GM19043 (cell line): ENCODE results near the gene PSEN1.

ENCODE experiments used
- ATAC-seq: cut with Tn5 transposase; IDR thresholded peaks from one replicate; pipeline ENCODE4 v1.9.1; 2021; ENCODE audit warnings: low read depth; ENCODE audit not compliant: unreplicated experiment

PSEN1 gene

GRCh38 chr14:73237786-73238423 is 101.6 kb downstream of the PSEN1 start:
- ATAC-seq: no peak

DNA sequence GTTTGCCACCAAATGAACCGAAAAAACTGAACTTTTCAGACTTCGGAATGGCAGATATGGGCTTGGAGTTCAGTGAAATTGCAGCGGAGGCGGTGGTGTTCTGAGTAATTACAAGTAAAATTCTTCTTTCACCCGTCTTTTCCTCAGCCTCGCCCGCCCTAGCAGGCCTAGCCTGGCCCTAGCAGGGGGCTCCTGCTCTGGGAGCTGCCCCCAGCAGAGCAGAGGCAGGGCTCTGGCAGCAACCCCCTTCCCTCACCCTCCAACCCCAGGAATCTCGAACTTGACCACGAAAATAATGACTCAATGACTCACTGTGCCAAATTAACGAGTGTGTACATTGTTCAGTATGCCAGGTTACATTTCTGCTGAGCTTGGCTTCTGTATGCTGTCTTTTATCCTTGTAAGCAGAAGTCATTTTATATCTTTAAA is 102.1 kb downstream of the PSEN1 start:
- no peak for ATAC-seq

GRCh38 chr14:73238941-73239340 is 102.6 kb downstream of the PSEN1 start:
- ATAC-seq: no peak

DNA sequence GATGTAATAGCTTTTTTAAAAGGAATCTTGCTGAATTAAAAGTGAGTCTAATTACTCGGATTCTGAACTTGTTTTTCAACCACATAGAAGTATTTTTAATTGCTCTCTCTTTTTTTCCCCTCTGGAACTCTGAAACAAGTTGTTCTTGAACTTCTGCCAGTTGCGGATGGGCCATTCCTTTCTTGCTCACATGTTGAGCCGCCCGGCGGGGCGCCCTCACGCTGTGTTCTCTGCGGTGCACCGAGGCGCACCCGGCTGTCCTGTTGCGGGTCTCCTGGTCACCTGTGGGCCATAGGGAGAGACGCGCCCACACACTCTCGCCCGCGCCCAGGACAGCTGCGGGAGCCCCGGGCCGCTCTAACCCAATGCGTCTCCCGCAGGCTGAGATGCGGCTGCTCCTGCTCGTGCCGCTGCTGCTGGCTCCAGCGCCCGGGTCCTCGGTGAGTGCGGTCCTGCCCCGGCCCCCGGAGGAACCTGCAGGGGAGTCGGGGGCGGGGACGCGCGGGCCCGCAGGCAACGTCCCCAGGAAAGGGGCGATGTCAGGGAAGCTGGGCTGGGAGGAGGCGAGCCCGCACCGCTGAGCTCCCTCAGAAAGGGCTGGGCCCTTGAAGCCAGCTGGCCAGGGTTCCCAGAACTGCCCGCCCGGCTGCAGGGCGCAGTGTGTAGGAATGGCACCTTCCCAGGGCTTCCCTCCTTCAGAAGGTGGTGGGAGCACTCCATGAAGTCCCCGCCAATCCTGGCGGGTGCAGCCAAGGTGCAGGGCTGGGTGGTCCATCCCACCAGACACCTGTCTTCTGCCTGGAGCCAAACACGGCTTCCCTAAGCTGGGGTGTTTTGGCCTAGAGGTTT is 103.3 kb downstream of the PSEN1 start:
- ATAC-seq: no peak

- ATAC-seq: no peak
These were observed 104.6 kb downstream of the PSEN1 start for GRCh38 chr14:73240816-73241480.

DNA sequence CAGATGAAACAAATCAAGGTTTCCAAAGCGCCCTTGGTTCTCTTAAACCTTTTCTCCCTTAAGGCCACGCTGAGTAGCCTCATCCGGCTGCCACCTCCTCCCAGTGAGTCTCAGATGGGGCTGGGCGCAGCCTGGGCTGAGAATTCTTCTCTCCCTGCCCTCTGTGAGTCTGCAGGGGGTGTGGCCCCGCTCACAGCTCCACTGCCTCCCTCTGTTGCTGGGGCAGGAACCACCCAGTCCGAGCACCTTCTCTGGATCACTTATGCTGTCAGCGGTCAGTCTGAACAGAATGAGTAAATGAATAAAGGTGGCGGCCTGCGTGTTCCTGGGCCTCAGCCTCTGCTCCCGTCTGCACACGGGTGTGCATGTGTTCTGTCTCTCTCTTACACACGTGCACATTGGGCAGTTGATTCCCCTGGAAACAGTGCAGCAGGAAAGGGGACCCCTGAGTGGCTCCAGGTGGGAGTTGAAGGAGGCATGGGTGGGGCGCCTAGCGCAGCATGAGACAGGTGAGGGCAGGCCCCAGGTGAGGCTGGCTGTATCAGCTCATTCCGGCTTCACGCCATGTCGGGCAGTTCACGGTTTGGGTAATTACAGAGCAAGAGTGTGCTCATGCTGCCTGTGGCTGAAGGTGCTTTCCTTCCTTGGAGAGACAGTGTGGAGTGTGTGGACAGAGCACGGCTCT is 105.3 kb downstream of the PSEN1 start:
- ATAC-seq: no peak

- no peak for ATAC-seq
These were observed 106.1 kb downstream of the PSEN1 start for GRCh38 chr14:73242357-73242901.

GRCh38 chr14:73243341-73243740 is 107.0 kb downstream of the PSEN1 start:
- ATAC-seq: no peak

- no peak for ATAC-seq
These were observed 107.4 kb downstream of the PSEN1 start for GRCh38 chr14:73243748-73244147.

DNA sequence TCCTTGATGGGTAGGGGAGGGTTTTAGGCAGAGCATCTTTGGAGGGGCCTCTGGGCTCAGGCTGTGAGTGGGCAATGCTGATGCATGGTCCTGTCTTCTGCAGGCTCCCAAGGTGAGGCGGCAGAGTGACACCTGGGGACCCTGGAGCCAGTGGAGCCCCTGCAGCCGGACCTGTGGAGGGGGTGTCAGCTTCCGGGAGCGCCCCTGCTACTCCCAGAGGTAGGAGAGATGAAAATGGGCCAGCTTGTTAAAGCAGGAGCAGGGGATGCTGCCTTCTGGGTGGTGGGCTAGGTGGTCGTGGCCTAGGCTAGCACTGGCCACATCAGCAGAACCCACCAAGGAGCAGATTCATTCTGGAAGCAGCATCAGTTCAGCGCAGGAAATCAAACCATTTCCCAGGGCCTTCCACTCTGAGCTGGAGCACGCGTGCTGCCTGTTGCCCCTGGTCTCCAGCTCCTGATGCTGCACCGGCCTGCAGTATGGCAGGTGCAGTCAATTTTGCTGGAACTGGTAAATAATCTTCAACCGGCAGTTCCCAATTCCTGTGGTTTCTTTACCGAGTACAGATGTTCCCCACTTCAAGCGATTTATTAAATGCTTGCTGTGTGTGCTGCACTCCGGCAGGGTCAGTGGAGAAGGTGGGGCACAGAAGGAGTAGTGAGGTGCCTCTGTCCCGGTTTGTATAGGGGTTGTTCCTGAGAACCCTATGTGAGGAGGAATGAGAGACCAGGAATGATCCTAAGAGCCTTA is 108.4 kb downstream of the PSEN1 start:
- no peak for ATAC-seq

- no peak for ATAC-seq
These were observed 109.4 kb downstream of the PSEN1 start for GRCh38 chr14:73245480-73246325.

GRCh38 chr14:73246387-73247150 is 110.3 kb downstream of the PSEN1 start:
- ATAC-seq: no peak

GRCh38 chr14:73248108-73248868 is 112.0 kb downstream of the PSEN1 start:
- ATAC-seq: no peak

DNA sequence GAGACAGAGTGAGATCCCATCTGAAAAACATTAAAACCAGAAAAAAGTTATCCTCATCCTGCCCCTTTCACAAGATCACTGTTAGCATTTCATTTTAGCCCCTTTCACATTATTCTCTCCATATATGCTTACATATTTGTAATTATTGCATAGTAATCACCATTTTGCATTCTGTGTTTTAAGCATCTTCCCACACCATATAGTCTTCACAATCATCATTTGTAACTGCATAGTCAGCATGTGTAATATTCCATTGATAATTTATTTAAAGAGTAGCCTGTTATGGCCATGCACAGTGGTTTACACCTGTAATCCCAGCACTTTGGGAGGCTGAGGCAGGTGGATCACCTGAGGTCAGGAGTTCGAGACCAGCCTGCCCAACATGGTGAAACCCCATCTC is 112.8 kb downstream of the PSEN1 start:
- ATAC-seq: no peak

DNA sequence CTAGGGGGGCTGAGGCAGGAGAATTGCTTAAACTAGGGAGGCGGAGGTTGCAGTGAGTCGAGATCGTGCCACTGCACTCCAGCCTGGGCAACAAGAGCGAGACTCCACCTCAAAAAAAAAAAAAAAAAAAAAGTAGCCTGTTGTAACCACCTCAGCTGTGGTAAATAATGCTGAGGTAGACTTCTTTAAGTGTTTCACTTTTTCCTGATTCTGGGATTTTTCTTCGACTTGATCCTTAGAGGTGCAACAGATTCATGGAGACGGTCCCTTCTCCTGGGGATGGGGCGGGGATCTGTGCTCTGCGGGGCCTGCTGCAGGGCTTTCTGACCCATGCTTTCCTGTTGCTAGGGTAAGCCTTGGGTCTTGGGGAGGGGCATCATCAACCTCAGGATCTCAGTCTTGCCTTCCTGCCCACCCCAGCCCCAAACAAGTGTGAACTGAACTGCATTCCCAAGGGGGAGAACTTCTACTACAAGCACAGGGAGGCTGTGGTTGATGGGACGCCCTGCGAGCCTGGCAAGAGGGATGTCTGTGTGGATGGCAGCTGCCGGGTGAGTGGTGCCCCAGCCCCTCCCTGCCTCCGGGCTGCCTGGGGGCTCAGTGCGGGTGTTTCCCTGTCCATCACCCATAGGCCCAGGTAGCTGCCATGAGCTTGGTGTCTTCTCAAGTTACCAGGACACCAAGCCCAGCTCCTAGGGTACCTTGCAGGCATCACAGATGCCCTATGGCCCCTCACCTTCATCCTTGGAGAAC is 113.4 kb downstream of the PSEN1 start:
- no peak for ATAC-seq

GRCh38 chr14:73250317-73250713 is 114.0 kb downstream of the PSEN1 start:
- ATAC-seq: no peak
